GM19397 (cell line): ENCODE results near the gene CEP120.
"Not testable (repeated sequence)": the region's sequence is repeated elsewhere in the genome, so short reads cannot be mapped to it uniquely, and the experiment has no call there.

Experiments used
- ATAC-seq: cut with Tn5 transposase; IDR thresholded peaks from one replicate; pipeline ENCODE4 v1.9.1; 2021; ENCODE audit warnings: mild to moderate bottlenecking, moderate library complexity; ENCODE audit not compliant: unreplicated experiment

Gene CEP120

GRCh38 chr5:123423278-123424149 lies at the start of gene CEP120:
Gene CEP120, minus strand, starts transcription at chr5:123423403. Its CDS starts 405 bp downstream, at chr5:123422998.
- ATAC-seq = peak; percentile 98

- no peak for ATAC-seq
Measured at GRCh38 chr5:123472150-123472924, 49.1 kb upstream of the CEP120 start.

GRCh38 chr5:123471385-123471784 lies 48.2 kb upstream of the CEP120 start:
- no peak for ATAC-seq

- ATAC-seq = not testable (repeated sequence)
Measured at GRCh38 chr5:123466839-123467238, 43.6 kb upstream of the CEP120 start.

- no peak for ATAC-seq
Measured at GRCh38 chr5:123460296-123460729, 37.1 kb upstream of the CEP120 start.

- ATAC-seq = not testable (repeated sequence)
Measured at GRCh38 chr5:123458994-123459393, 35.8 kb upstream of the CEP120 start.

GRCh38 chr5:123456242-123456641 lies 33.0 kb upstream of the CEP120 start:
- ATAC-seq = no peak

- peak; percentile 82 for ATAC-seq
Measured at GRCh38 chr5:123455640-123456039, 32.4 kb upstream of the CEP120 start.

GRCh38 chr5:123455095-123455494 lies 31.9 kb upstream of the CEP120 start:
- peak; percentile 41 for ATAC-seq

GRCh38 chr5:123454259-123454911 lies 31.2 kb upstream of the CEP120 start:
- ATAC-seq = no peak

- ATAC-seq = no peak
Measured at GRCh38 chr5:123452401-123452800, 29.2 kb upstream of the CEP120 start.

- no peak for ATAC-seq
Measured at GRCh38 chr5:123451047-123451446, 27.8 kb upstream of the CEP120 start.

GRCh38 chr5:123450640-123451039 lies 27.4 kb upstream of the CEP120 start:
- ATAC-seq = no peak

- ATAC-seq = no peak
Measured at GRCh38 chr5:123450114-123450513, 26.9 kb upstream of the CEP120 start.

GRCh38 chr5:123449424-123449974 lies 26.3 kb upstream of the CEP120 start:
- no peak for ATAC-seq

- ATAC-seq = peak; percentile 4
Measured at GRCh38 chr5:123448743-123449142, 25.5 kb upstream of the CEP120 start.

- peak; percentile 84 for ATAC-seq
Measured at GRCh38 chr5:123448017-123448617, 24.9 kb upstream of the CEP120 start.

- no peak for ATAC-seq
Measured at GRCh38 chr5:123444016-123444415, 20.8 kb upstream of the CEP120 start.

GRCh38 chr5:123441408-123441807 lies 18.2 kb upstream of the CEP120 start:
- no peak for ATAC-seq

GRCh38 chr5:123440456-123441181 lies 17.4 kb upstream of the CEP120 start:
- no peak for ATAC-seq
